Measurements from ENCODE around the gene ZNF460. TPM values are rescaled to one million over a fixed set of nuclear protein-coding genes. Genes with fewer than 3 reads are reported as not detected.

The ZNF460 gene
- total and polyA plus RNA-seq, 2 of the 8 experiments (the other 6 are each of a cell fraction or from before 2014, with no cell fraction given), result 9.3 to 57.9 TPM

DNA sequence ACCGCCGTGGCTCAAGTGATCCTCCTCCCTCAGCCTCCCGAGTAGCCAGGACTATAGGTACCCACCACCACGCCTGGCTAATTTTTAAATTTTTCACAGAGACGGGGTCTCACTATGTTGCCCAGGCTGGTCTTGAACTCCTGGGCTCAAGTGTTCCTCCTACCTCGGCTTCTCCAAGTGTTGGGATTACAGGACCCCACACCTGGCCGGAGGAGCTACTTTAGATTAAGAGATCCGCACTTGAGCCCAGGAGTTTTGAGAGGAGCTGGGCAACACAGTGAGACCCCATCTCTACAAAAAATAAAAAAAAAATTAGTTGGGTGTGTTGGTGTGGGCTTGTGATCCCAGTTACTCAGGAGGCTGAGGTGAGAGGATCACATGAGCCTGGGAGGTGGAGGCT lies 9.0 kb upstream of the ZNF460 start:
- no peak overlapping the region for H2BK15ac ChIP-seq (ENCODE audit: low read length)
- no peak overlapping the region for H3K18ac ChIP-seq (ENCODE audit: extremely low read depth, low read length)
- H3K4me3 ChIP-seq (ENCODE audit: extremely low read depth in 1 of 4, insufficient read depth in 2 of 4, low read depth in 3 of 4, low read length in 4 of 4), result no peak overlapping the region
- no peaks in the 10 kb centered on the region for H3K36me3 ChIP-seq (ENCODE audit: control insufficient read depth in 2 of 4, insufficient read depth in 4 of 4, low read length in 3 of 4)
- H3K27me3 ChIP-seq (replicated peaks in 1 of 4; ENCODE audit: control insufficient read depth in 3 of 4, extremely low read depth in 1 of 4, insufficient read depth in 3 of 4, low read length in 3 of 4), result no peaks in the 10 kb centered on the region
- no peak overlapping the region for H3K9ac ChIP-seq (replicated peaks in 1 of 4; ENCODE audit: extremely low read depth in 1 of 4, low read depth in 3 of 4, low read length in 3 of 4)
- no peak overlapping the region for H2BK120ac ChIP-seq (replicated peaks; ENCODE audit: low read depth, low read length)
- TF ChIP-seq RAD21 (IDR thresholded peaks at IDR 0.05 in 1 of 2, conservative IDR thresholded peaks at IDR 0.05 in 1 of 2; ENCODE audit: low read depth in 2 of 2, low read length in 2 of 2), result no peak
- no peak for TF ChIP-seq ZNF274 (IDR thresholded peaks at IDR 0.05; ENCODE audit: borderline replicate concordance, extremely low read depth, low read length)
- TF ChIP-seq SIN3A (conservative IDR thresholded peaks at IDR 0.05 in 1 of 2, IDR thresholded peaks at IDR 0.05 in 1 of 2; ENCODE audit: low read depth in 1 of 2, low read length in 2 of 2), result no peak
- no peak for TF ChIP-seq POU5F1 (IDR thresholded peaks at IDR 0.05; ENCODE audit: low read depth, low read length)
- no peak overlapping the region for H2AK5ac ChIP-seq (ENCODE audit: low read depth, low read length)
- H3K4me1 ChIP-seq (replicated peaks in 1 of 4; ENCODE audit: control insufficient read depth in 3 of 4, insufficient read depth in 4 of 4, low read length in 3 of 4), result no peaks in the 10 kb centered on the region
- H3K9me3 ChIP-seq (ENCODE audit: insufficient read depth in 2 of 2, low read depth in 1 of 2, low read length in 1 of 2), result no peaks in the 10 kb centered on the region
- no peak overlapping the region for H3K14ac ChIP-seq (ENCODE audit: insufficient read length)
- no peak overlapping the region for H2BK20ac ChIP-seq (ENCODE audit: low read length)
- H3K23ac ChIP-seq (ENCODE audit: insufficient read length), result no peak overlapping the region
- no peak overlapping the region for H4K91ac ChIP-seq (replicated peaks; ENCODE audit: insufficient read length, low read length)
- no peak overlapping the region for H2BK5ac ChIP-seq (ENCODE audit: low read depth, low read length)
- WGBS, 2 experiments (ENCODE audit: extremely low coverage in 1 of 2, insufficient coverage in 1 of 2, insufficient read length in 1 of 2, insufficient replicate concordance in 2 of 2, low coverage in 1 of 2, low lambda C conversion rate in 2 of 2, missing lambda C conversion rate in 1 of 2), result 93% methylated on average over 8 of the region's 8 CpGs; no CpG with 5 or more reads in 1 of the 2 experiments
- no peak overlapping the region for H2BK12ac ChIP-seq (ENCODE audit: low read depth, low read length)
- no peak overlapping the region for H2AFZ ChIP-seq (ENCODE audit: low read length)
- ChIA-PET POLR2A (ENCODE audit: partially characterized antibody) (interaction anchor here (0.8 kb wide), 1 partner anchor 10 kb away, joined by 4 read pairs; no protein-coding TSS in a partner anchor), CTCF (ENCODE audit: partially characterized antibody) (interaction anchor here (0.7 to 1.1 kb wide), 2 partner anchors 15 to 33 kb away, joined by 3 to 4 read pairs; no protein-coding TSS in a partner anchor)
- no peak for DNase-seq (ENCODE audit: low read depth in 1 of 2, low spot score in 2 of 2)
- H4K20me1 ChIP-seq (replicated peaks in 1 of 2; ENCODE audit: control insufficient read depth in 1 of 2, insufficient read depth in 2 of 2, low read length in 2 of 2), result no peaks in the 10 kb centered on the region
- H3K27ac ChIP-seq (ENCODE audit: low read depth, low read length), result no peak overlapping the region
- H3K4me2 ChIP-seq (ENCODE audit: insufficient read depth in 1 of 2, low read depth in 2 of 2, low read length in 2 of 2), result no peak overlapping the region
- no peak for FAIRE-seq
- no peak overlapping the region for H4K5ac ChIP-seq (ENCODE audit: insufficient read length, low read depth, low read length)
- H3K79me1 ChIP-seq (ENCODE audit: low read depth, low read length), result no peaks in the 10 kb centered on the region
- no peak overlapping the region for H3K4ac ChIP-seq (replicated peaks; ENCODE audit: insufficient read length, low read depth, low read length)
- no peak overlapping the region for H3K56ac ChIP-seq (replicated peaks; ENCODE audit: insufficient read length, low read depth, low read length)
- no peaks in the 10 kb centered on the region for H3K79me2 ChIP-seq (ENCODE audit: control insufficient read depth in 1 of 2, insufficient read depth in 2 of 2, low read length in 2 of 2)
- H3K23me2 ChIP-seq (ENCODE audit: low read depth, low read length), result no peaks in the 10 kb centered on the region
- no peak overlapping the region for H4K8ac ChIP-seq (ENCODE audit: extremely low read depth, insufficient read depth, low read length)
